DOHH2 (cell line): ENCODE results near the gene OR5L2.

Experiments used
- EZH2phosphoT487 ChIP-seq: fragments of 200-600 bp; sonication (generic); IDR thresholded peaks from 2 replicates; pipeline ENCODE4 v1.6.1; 2017; ENCODE audit warnings: borderline replicate concordance, mild to moderate bottlenecking, antibody characterized with exemption, low read length, moderate library complexity, mixed read lengths
- TF ChIP-seq, protein P1 (sequence below): fragments of 200-600 bp; sonication (generic); IDR thresholded peaks from one replicate; pipeline ENCODE4 v1.5.1; 2014; ENCODE audit warnings: antibody characterized with exemption, mild to moderate bottlenecking, low read depth, low read length; ENCODE audit not compliant: poor library complexity, severe bottlenecking

DNA sequence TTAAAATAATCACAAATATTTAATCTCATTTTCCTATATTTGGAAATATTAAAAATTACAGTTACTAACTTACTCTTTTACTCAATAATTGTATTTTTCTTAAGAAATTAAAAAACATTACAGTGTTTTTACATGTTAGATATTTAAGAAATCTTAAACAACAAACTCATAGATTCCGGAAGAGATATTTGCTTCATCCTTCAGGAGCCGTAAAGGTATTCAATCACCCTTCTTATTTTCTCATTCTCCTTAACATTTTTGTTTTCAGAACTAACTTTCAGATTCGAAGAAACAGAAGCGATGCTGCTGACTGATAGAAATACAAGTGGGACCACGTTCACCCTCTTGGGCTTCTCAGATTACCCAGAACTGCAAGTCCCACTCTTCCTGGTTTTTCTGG lies 7.7 kb upstream of the OR5L2 start, which contains the start of gene OR5D18:
- TF ChIP-seq, protein P1, sequence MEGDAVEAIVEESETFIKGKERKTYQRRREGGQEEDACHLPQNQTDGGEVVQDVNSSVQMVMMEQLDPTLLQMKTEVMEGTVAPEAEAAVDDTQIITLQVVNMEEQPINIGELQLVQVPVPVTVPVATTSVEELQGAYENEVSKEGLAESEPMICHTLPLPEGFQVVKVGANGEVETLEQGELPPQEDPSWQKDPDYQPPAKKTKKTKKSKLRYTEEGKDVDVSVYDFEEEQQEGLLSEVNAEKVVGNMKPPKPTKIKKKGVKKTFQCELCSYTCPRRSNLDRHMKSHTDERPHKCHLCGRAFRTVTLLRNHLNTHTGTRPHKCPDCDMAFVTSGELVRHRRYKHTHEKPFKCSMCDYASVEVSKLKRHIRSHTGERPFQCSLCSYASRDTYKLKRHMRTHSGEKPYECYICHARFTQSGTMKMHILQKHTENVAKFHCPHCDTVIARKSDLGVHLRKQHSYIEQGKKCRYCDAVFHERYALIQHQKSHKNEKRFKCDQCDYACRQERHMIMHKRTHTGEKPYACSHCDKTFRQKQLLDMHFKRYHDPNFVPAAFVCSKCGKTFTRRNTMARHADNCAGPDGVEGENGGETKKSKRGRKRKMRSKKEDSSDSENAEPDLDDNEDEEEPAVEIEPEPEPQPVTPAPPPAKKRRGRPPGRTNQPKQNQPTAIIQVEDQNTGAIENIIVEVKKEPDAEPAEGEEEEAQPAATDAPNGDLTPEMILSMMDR, result no peak
- no peak for TF ChIP-seq EZH2phosphoT487
